HG03442 (cell line): ENCODE data around the gene CTSL.

ENCODE experiments used
- ATAC-seq: cut with Tn5 transposase; IDR thresholded peaks from one replicate; pipeline ENCODE4 v1.9.1; 2021; ENCODE audit warnings: mild to moderate bottlenecking, moderate library complexity; ENCODE audit not compliant: unreplicated experiment

CTSL gene

DNA sequence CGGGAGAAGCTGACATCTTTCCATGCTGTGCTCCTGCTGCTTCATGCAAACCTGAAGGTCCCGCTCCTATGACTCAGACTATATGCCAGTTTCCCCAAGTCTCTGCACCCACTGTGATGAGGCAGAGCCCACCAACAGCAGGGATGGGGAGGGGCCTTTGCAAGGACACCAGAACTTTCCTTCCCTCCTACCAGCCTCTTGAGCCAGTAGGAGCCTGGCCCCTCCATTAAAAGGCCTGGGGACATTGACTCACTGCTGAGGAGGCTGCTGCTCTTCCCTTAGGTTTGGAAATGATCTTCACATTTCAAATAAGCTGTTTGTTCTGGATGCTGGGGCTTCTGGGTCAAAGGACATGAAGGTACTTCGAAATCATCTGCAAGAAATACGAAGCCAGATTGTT is 26.1 kb upstream of the CTSL start:
- ATAC-seq = no peak

DNA sequence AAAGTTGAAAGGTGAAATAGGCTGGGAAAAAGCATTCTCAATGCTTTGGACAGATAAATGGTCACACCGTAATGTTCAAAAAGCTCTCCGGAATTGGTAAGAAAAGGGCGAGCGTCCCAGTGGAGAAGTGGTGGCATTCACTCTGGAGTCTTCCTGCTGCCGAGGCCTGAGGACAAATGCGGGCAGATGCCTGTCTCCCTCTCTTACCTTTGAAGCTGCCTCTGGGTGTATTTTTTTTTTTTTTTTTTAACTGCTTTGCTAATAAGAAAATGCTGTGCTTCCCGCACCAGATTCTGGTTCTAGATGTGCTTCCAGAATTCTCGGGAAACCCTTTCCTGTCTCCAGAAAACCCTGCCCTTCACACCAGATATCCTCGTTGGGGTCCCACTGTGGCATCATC is 24.4 kb upstream of the CTSL start:
- ATAC-seq = no peak

DNA sequence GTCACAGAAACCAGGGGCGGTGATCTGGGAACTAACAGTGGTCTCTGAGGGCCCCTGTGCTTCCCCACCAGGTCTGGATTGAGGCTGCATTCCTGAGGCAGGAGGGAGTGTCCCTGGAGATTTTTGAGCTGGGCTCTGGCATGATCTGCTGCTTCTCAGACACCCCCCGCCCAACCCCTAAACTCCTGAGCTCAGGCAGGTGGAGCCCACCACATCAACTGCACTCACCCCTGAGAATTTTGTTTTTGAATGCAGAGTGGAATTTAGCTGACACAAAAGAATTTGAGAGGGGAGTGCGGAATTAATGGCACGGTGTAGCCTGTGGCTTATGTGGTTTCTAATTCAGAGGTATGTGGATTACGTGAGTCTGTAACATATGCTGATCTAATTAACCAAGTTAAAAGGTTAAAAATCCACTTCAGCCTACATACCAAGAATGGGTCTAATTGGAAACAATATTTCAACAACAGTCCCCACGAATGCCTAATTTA is 23.9 kb upstream of the CTSL start:
- ATAC-seq = no peak

DNA sequence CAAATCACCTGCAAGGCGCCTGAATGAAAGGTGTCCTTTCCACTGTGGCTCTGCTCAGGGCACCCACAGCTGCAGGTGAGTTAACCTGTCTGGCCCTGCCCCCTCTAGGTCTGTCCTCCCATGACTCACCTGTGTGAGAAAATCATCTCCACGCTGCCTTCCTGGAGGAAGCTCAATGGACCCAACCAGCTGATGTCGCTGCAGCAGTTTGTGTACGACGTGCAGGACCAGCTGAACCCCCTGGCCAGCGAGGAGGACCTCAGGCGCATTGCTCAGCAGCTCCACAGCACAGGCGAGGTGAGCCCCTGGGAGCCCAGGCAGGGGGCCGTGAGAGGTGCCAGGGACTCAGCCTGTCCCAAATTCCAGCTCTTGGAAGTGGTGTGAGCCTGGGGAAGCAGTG is 23.0 kb upstream of the CTSL start:
- ATAC-seq = no peak

DNA sequence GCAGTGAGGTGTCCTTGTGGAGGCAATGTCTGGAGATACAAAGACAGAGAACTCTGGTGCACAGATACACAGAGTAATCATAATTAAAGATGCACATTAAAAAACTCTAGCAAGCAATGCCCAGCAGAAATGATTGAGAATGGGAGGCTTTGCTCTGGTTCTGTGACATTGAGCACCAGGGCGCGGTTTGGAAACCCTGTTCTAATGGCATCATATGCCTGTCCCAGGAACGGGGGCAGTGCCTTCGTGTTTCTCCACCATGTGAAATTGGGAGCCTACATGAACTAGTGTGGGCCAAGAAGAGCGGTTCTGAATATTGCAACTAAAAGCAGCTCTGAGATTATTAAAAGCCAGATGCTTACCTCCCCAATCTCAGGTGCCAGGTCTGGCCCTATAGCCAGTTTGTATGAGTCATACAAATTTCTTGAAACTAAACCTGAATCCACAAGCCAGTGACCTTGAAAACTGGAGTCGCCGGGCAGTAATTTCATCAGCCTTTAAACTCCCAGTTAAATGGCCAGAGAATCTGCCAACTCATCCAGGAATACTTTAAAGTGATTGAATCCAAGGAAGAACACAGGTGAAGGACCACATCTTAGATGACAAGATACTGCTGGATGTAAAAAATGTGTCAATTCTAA is 22.2 kb upstream of the CTSL start:
- no peak for ATAC-seq

DNA sequence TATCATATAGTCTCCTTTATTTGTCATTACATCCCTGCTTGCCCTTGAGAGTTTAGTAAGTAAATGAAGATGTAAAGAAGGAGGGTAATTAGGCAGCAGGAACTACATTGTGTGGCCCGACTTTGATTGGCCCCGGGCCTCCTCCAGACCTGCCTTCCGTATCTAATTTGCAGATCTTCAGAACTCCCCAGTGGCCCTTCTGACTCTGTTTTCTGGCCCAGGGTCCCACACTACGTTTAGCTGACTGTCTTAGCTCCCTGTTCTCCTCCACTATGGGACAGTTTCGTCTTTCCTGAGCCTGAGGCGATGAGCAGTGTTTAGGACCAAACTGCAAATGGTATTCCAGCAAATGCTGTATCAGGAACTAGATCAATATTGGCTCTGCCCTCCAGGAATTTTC is 21.6 kb upstream of the CTSL start:
- no peak for ATAC-seq

DNA sequence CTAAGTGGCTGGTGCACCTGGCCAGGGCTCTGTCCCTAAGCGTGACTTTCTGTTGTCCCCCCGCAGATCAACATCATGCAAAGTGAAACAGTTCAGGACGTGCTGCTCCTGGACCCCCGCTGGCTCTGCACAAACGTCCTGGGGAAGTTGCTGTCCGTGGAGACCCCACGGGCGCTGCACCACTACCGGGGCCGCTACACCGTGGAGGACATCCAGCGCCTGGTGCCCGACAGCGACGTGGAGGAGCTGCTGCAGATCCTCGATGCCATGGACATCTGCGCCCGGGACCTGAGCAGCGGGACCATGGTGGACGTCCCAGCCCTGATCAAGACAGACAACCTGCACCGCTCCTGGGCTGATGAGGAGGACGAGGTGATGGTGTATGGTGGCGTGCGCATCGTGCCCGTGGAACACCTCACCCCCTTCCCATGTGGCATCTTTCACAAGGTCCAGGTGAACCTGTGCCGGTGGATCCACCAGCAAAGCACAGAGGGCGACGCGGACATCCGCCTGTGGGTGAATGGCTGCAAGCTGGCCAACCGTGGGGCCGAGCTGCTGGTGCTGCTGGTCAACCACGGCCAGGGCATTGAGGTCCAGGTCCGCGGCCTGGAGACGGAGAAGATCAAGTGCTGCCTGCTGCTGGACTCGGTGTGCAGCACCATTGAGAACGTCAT is 19.7 kb upstream of the CTSL start:
- ATAC-seq = no peak

DNA sequence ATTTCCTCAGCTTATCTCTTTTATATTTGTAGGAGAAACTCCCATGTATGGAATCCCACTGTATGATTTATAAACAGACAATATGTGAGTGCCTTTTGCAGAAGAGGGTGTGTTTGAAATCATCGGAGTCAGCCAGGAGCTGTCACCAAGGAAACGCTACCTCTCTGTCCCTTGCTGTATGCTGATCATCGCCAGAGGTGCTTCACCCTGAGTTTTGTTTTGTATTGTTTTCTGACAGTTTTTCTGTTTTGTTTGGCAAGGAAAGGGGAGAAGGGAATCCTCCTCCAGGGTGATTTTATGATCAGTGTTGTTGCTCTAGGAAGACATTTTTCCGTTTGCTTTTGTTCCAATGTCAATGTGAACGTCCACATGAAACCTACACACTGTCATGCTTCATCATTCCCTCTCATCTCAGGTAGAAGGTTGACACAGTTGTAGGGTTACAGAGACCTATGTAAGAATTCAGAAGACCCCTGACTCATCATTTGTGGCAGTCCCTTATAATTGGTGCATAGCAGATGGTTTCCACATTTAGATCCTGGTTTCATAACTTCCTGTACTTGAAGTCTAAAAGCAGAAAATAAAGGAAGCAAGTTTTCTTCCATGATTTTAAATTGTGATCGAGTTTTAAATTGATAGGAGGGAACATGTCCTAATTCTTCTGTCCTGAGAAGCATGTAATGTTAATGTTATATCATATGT is 18.0 kb upstream of the CTSL start:
- ATAC-seq = no peak

DNA sequence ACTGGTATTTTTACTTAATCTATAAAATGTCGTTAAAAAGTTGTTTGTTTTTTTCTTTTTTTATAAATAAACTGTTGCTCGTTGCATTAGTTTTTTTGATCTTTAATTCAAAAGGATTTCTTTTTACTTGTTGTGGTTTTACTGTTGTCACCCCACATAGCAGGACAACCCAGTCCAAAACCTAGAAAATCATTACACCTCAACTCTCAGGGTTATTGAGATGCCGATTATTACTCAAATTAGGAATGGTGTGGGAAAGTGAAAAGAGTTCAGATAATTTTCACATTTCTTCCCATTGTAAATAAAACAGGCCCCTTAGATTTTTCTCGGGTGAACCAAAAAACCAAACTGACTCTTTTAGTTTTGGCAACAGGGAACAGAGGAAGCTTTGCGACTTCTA is 17.4 kb upstream of the CTSL start:
- no peak for ATAC-seq

DNA sequence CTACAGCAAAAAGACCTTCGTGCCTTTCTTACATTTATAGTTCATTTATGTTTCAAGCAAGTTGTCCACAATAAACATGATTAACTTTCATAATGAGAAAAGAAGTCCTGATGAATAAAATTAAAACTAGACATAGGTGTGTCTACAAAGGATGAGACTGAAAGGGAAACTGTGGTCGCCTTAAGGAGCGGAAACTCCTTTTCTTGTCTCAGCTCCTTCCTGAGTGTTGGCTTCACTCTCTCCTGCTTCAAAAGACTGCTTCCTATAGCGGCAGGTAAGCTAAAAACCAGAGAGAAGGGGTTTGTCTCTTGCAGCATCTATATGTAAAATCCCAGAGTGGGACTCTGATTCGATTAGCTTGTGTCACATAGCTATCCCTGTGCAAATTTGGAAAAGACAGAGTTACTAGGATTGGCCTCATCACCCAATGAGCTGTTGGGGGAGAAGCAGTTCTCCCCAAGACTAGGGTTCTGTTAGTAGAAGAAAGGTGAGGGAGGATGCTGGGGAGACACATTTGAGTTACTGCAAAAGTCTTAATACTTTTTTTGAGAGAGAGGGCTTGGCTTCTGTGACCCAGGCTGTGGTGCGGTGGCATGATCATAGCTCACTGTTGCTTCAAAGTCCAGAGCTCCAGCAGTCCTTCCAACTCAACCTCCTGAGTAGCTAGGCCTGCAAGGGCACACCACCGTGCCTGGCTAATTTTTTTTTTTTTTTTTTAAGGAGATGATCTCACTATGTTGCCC is 16.8 kb upstream of the CTSL start:
- ATAC-seq = no peak

DNA sequence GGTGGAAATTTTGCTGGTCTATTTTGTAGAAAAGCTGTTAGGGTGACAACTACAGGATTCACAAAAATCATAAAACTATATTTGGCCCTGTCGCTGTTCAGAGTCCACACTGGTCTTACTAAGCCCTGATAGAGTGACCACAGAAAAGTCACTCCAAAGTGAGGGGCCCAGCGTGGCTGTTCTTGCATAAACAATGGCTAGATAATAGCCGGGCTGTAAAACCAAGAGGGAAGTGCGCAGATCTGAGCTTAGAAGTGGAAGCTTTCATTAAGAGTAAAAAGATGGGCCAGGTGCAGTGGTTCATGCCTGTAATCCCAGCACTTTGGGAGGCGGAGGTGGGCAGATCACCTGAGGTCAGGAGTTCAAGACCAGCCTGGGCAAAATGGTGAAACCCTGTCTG is 15.5 kb upstream of the CTSL start:
- no peak for ATAC-seq

DNA sequence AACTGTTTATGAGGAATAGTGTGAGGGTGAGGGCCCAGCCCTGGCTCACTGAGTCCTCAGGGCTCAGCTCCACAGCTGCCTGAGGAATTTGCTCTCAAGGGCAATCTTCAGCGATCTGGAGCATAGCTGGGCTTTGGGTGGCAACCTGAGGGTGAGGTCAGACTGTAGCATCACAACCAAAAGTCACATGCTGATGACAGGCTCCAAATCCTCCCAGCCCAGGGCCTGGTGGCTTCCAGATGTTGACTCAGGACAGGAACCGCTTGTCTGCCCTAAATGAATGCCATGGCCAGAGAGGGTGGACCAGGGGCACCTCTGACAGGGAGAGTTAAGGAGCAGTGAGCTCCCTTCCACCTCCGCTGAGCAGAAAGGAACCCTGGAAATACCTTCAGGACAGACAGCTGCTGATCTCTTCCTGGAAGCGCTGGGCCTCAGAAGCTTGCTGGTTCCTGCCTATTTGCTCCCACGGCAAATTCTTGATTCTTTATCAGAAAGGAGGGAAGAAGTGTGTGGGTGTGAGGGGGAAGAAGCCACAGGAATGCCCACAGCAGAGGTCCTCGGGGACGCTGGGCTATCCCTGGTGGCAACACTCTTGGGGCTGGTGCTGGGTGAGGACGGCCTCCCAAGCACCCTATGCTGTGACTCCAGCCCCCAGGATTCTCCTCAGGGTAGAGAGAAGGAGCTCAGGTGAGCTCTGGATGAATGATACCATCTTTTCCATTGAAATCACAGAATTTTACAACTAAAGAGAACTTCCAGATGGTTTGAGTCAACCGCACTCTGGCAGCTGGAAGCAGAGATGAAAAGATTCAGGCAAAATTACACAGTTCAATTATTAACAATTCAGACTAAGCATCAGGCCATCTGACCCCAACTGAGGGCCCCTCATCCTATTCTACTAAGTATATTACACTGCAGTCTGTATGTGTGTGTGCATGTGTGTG is 13.8 kb upstream of the CTSL start:
- ATAC-seq = no peak

DNA sequence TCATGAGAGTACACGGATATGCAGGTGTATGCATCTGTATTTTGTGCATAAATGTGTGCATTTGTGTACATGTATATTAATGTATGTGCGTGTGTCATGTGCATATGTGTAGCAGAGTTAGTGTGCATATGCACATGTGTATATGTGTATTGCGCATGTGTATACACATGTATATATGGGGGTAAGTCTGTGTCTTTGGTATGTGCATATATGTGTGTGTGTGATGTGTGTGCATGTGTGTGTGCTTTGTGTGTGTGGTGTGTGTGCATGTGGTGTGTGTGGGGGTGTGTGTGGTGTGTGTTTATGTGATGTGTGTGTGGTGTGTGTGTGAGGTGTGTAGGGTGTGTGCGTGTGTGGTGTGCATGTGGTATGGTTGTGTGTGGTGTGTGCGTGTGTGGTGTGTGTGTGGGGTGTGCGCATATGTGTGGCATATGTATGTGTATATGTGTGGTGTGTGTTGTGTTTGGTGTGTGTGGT is 13.1 kb upstream of the CTSL start:
- no peak for ATAC-seq

DNA sequence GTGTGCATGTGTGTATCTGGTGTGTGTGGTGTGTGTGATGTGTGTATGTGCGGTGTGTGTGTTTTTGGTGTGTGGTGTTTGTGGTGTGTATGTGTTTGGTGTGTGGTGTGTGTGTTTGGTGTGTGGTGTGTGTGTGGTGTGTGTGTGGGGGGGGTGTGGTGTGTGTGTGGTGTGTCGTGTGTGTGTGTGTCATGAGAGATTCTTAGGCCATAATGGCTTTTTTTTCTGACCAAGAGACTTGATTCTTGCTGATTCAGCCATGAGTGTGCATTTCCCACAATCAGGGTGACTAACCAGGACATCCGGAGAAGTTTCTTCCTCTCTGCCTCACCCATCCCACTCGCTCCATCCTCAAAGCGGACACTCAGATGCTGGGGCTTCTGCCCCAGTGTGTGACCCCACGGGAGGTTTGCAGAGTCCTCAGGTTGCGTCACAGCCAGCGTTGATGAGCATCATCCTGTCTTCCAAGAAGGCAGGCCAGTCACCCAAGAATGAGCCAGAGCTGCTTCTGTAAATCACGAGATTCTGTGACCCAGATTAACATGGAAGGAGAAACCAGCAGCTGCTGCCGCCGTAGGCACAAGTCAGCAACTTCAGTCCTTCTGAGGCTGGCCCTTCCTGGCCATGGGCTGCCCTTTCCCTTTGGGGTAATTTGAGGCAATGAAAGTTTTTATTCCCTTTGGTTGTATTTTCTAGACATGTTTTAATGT is 12.5 kb upstream of the CTSL start:
- ATAC-seq = no peak

DNA sequence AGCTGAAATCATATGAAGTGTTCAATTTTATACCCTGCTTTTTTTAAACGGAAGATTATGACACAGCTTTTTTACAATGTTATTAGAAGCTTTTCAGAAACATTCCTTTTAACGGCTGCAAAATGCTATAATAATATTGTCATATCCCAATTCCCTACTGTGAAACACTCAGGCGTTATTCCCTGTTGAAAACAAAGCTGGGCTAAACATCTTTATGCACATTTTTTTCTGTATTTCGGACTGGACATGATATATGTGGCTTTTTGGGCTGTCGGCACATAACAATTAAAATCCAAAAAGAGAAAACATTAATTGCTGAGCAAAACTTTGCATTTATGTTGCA is 12.0 kb upstream of the CTSL start:
- no peak for ATAC-seq

DNA sequence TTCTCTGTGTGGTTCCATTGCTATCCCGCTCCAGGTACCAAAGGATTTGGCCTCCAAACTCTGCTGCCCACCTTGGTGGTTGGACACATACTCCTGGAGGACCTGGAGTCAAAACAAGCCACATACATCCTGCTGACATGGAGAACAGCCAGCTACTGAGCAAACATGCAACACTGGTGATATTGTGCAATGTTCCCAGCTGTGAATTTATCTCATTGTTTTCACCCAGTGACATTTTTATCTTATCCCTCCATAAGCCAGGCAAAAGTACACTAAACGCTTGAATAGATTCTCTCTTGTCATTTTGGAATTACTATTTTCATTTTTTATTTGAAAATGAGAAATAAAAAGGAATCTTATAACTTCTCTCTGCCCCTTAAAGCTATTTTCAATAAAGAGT is 11.1 kb upstream of the CTSL start:
- no peak for ATAC-seq

DNA sequence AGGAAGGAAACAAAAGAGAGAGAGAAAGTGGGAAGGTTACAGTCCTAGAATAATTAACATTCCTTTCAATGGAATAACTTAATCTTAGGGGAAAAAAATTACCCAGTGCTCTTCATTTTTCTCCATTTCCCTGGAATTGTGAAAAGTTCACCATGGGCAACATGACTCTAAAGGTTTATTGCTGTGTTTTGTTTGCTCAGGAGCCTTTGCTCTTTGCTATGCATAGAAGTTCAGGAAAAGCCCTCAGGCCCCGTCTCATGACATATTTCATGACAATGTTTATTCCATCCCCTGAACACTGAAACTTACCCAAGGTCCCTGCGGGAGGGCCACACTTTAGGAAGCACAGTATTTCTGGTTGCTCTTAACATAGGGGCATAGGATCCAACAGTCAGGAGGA is 9.8 kb upstream of the CTSL start:
- no peak for ATAC-seq

DNA sequence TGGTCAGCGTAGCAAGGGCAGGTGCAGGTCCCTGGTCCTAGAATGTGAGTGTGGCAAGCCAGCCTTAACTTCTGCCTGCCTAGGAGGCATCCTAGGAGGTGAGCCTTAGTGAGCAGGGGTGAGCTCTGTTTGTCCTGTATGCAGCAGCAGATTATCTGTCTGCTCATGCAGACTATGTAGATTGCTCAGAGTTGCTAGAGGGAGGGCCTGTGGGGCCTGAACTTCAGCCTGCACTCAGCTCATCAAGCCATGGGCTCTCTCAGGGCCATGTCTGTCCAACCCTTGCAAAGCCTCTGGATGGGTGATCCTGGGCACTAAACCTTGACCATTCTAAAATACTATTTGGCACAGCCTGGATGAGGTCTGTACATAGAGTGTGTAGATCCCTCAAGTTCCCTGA is 8.5 kb upstream of the CTSL start:
- ATAC-seq = no peak

DNA sequence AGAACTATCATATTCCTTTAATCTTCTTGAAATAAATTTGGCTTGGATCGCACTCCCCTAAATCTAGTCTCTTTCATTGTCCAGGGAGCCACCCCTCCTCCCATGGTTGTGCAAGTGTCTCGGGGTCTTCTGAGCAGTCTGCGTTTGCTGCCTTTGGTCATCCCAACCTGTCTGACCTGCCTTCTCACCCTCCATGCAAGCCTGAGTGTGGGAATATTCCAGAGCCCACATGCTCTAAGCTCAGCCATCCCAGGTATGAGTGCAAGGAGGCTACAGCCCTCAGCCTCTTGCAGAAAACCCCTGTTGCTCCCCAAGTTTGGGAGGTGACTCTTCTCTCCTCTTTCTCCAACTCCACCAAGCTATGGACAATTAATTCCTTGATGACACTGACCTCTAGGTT is 7.7 kb upstream of the CTSL start:
- no peak for ATAC-seq
